HepG2 (cell line): Measurements from ENCODE around the gene MEGF11. TPM values are rescaled to one million over a fixed set of nuclear protein-coding genes. Genes with fewer than 3 reads are reported as not detected.

Source experiments
- AKNA ChIP-seq: sonication (generic); formaldehyde crosslinking; IDR thresholded peaks from 2 replicates; pipeline ENCODE4 v1.4.0; 2020; ENCODE audit warnings: missing genetic modification reagents, borderline replicate concordance
- ATF4 ChIP-seq, 2 experiments: fragments of 450-650 bp in 1 of 2; sonication (generic) in 1 of 2; formaldehyde crosslinking; IDR thresholded peaks; 2 replicates each; pipeline versions ENCODE4 v1.5.0 to v1.8.0; 2020 to 2022; ENCODE audit warnings: mild to moderate bottlenecking in 1 of 2, missing genetic modification reagents in 1 of 2
- FOXK2 ChIP-seq: fragments of 450-650 bp; IDR thresholded peaks from 2 replicates; pipeline ENCODE4 v1.6.1; 2016
- FOXO1 ChIP-seq: sonication (generic); formaldehyde crosslinking; IDR thresholded peaks from 2 replicates; pipeline ENCODE4 v1.4.0; 2020; ENCODE audit warnings: missing genetic modification reagents
- GRHL1 ChIP-seq: sonication (generic); formaldehyde crosslinking; conservative IDR thresholded peaks from 2 replicates; pipeline ENCODE4 v1.8.0; 2022; ENCODE audit warnings: missing genetic modification reagents
- KDM1A ChIP-seq: IDR thresholded peaks from 2 replicates; pipeline ENCODE4 v1.6.1; 2016; ENCODE audit warnings: missing compliant biosample characterization
- KDM2A ChIP-seq: sonication (generic); formaldehyde crosslinking; IDR thresholded peaks from 2 replicates; pipeline ENCODE4 v1.4.0; 2020; ENCODE audit warnings: low read depth, missing genetic modification reagents, borderline replicate concordance
- MLLT10 ChIP-seq: sonication (generic); formaldehyde crosslinking; IDR thresholded peaks from 2 replicates; pipeline ENCODE4 v1.4.0; 2020; ENCODE audit warnings: missing genetic modification reagents
- PAF1 ChIP-seq: IDR thresholded peaks from 2 replicates; pipeline ENCODE4 v1.6.1; 2016; ENCODE audit warnings: missing genetic modification reagents, missing compliant biosample characterization
- PBX3 ChIP-seq: sonication (generic); formaldehyde crosslinking; IDR thresholded peaks from 2 replicates; pipeline ENCODE4 v1.8.1; 2023; ENCODE audit warnings: missing genetic modification reagents, inconsistent platforms, borderline replicate concordance
- PHF21A ChIP-seq: sonication (generic); formaldehyde crosslinking; IDR thresholded peaks from 2 replicates; pipeline ENCODE4 v1.5.0; 2020; ENCODE audit warnings: mild to moderate bottlenecking, missing genetic modification reagents
- REL ChIP-seq: sonication (generic); formaldehyde crosslinking; conservative IDR thresholded peaks from 2 replicates; pipeline ENCODE4 v1.8.0; 2022; ENCODE audit warnings: mild to moderate bottlenecking, missing genetic modification reagents, moderate library complexity
- REPIN1 ChIP-seq: sonication (generic); formaldehyde crosslinking; IDR thresholded peaks from 2 replicates; pipeline ENCODE4 v1.8.0; 2022; ENCODE audit warnings: missing genetic modification reagents, low read depth, mild to moderate bottlenecking, borderline replicate concordance
- SNAPC2 ChIP-seq: sonication (generic); formaldehyde crosslinking; IDR thresholded peaks from 2 replicates; pipeline ENCODE4 v1.8.1; 2022; ENCODE audit warnings: mild to moderate bottlenecking, missing genetic modification reagents
- SP5 ChIP-seq: IDR thresholded peaks from 2 replicates; pipeline ENCODE4 v1.6.1; 2016; ENCODE audit warnings: low read depth, borderline replicate concordance
- TAF1 ChIP-seq: sonication (generic); formaldehyde crosslinking; IDR thresholded peaks from 2 replicates; pipeline ENCODE4 v1.4.0; 2020; ENCODE audit warnings: missing genetic modification reagents
- ZC3H4 ChIP-seq: sonication (generic); formaldehyde crosslinking; IDR thresholded peaks from 2 replicates; pipeline ENCODE4 v1.4.0; 2020; ENCODE audit warnings: missing genetic modification reagents, borderline replicate concordance
- ZFY ChIP-seq: sonication (generic); formaldehyde crosslinking; IDR thresholded peaks from 2 replicates; pipeline ENCODE4 v1.4.0; 2020; ENCODE audit warnings: missing genetic modification reagents
- ZNF160 ChIP-seq: sonication (generic); formaldehyde crosslinking; IDR thresholded peaks from 2 replicates; pipeline ENCODE4 v1.8.0; 2022; ENCODE audit warnings: mild to moderate bottlenecking, inconsistent platforms, missing genetic modification reagents
- ZNF510 ChIP-seq: sonication (generic); formaldehyde crosslinking; IDR thresholded peaks from 2 replicates; pipeline ENCODE4 v1.4.0; 2020; ENCODE audit warnings: low read depth, mild to moderate bottlenecking, missing genetic modification reagents
- ZNF746 ChIP-seq: sonication (generic); formaldehyde crosslinking; IDR thresholded peaks from 2 replicates; pipeline ENCODE4 v1.8.0; 2022; ENCODE audit warnings: mild to moderate bottlenecking, missing genetic modification reagents
- polyA plus RNA-seq, 8 experiments: library from polyadenylated mRNA; depleted of rRNA in 3 of 8; stranded (reverse) in 7 of 8; unstranded in 1 of 8; fragments of >200 nt; fragmentation: Illumina TruSeq in 4 of 8; extraction: Trizol in 4 of 8; gene quantifications; 2 replicates each; pipeline versions ENCODE4 v1.2.1 to v1.2.3, GENCODE V29; 2011 to 2016; ENCODE audit warnings: low read depth in 4 of 8, missing spikeins in 1 of 8, mixed read lengths in 1 of 8; ENCODE audit not compliant: insufficient read depth in 1 of 8
- total RNA-seq, 5 experiments: library from RNA; depleted of rRNA; stranded (reverse); fragments of >200 nt; fragmentation: Illumina TruSeq; extraction: Trizol; gene quantifications; 2 replicates each; pipeline ENCODE4 v1.2.3, GENCODE V29; 2016; ENCODE audit warnings: low read depth in 1 of 5

Gene MEGF11
- total and polyA plus RNA-seq, 2 of the 13 experiments (the other 11 are each of a cell fraction or from before 2014, with no cell fraction given) = not detected

- TF ChIP-seq KDM2A (CRISPR knock-in tag) (peak; percentile 87), FOXK2 (no peak), PAF1 (CRISPR knock-in tag) (no peak), ZNF160 (CRISPR knock-in tag) (peak; percentile 54; the same call in 1 of the 2 replicates), ZNF746 (no peak; the same call in 1 of the 2 replicates), ATF4 (CRISPR knock-in tag; IDR thresholded peaks at IDR 0.05) (no peak), GRHL1 (no peak), PHF21A (CRISPR knock-in tag) (no peak; the same call in 1 of the 2 replicates), PBX3 (CRISPR knock-in tag) (0 out of 2 replicates have a peak, but pooled peaks have one; percentile 28), MLLT10 (CRISPR knock-in tag) (no peak), SNAPC2 (no peak), REL (CRISPR knock-in tag) (peak; percentile 62; the same call in 1 of the 2 replicates), REPIN1 (CRISPR knock-in tag) (peak; percentile 56; the same call in 1 of the 2 replicates), TAF1 (peak; percentile 88), FOXO1 (CRISPR knock-in tag) (peak; percentile 19; the same call in 1 of the 2 replicates), ZFY (peak; percentile 82), KDM1A (CRISPR knock-in tag) (no peak), ZNF510 (CRISPR knock-in tag) (no peak; the same call in 1 of the 2 replicates), AKNA (CRISPR knock-in tag) (no peak), ZC3H4 (no peak), SP5 (peak; percentile 89)
Observed at GRCh38 chr15:65869126-65869953, 384.2 kb downstream of the MEGF11 start, which contains the start of gene RAB11A (continued).
